ENCODE results near the gene PPP2R3A. TPM values are rescaled to one million over a fixed set of nuclear protein-coding genes. Genes with fewer than 3 reads are reported as not detected.
A peak's percentile ranks its signal among the peaks of the same experiment; 100 is the strongest.

The PPP2R3A gene
- total and polyA plus RNA-seq, 2 donors (not counting 1 experiment from before 2014, with no cell fraction given): 17.5 to 18.3 TPM

- H4K20me1 ChIP-seq (ENCODE audit: control insufficient read depth, extremely low read depth, insufficient read depth, low read length): no peaks in the 10 kb centered on the region
- TF ChIP-seq EZH2 (IDR thresholded peaks at IDR 0.05; ENCODE audit: low read length, missing control alignments) (no peak), CTCF (conservative IDR thresholded peaks at IDR 0.05 in 1 of 2, IDR thresholded peaks at IDR 0.05 in 1 of 2; ENCODE audit: low read depth in 1 of 2, low read length in 2 of 2) (no peak)
- H3K9me3 ChIP-seq (ENCODE audit: control insufficient read depth, insufficient read depth, low read depth, low read length): no peaks in the 10 kb centered on the region
- no peaks in the 10 kb centered on the region for H3K79me2 ChIP-seq (ENCODE audit: control insufficient read depth, insufficient read depth, low read length)
- peak overlapping the region; percentile 64 for H3K4me2 ChIP-seq (ENCODE audit: extremely low read depth, insufficient read depth, low read length)
- peak; percentile 41 to 59 for DNase-seq (ENCODE audit: low read depth in 2 of 2)
- peak overlapping the region; percentile 32 for H2AFZ ChIP-seq (ENCODE audit: low read length)
- no peak overlapping the region for H3K9ac ChIP-seq (ENCODE audit: insufficient read depth, low read length)
- peak overlapping the region; percentile 83 for H3K27ac ChIP-seq (ENCODE audit: insufficient read depth, low read length)
- no peak overlapping the region for H3K4me3 ChIP-seq (replicated peaks in 1 of 4; ENCODE audit: control extremely low read depth in 1 of 4, insufficient read depth in 1 of 4, low read depth in 3 of 4, low read length in 4 of 4)
- H3K4me1 ChIP-seq (ENCODE audit: control insufficient read depth, extremely low read depth, insufficient read depth, low read length): peaks cover 13% of the 10 kb centered on the region
- H3K36me3 ChIP-seq (ENCODE audit: control insufficient read depth, insufficient read depth, low read length): no peaks in the 10 kb centered on the region
- H3K27me3 ChIP-seq (ENCODE audit: control insufficient read depth, insufficient read depth, low read length): no peaks in the 10 kb centered on the region
Observed at GRCh38 chr3:136070953-136071949, 105.7 kb downstream of the PPP2R3A start.

- Histone ChIP-seq H3K9me3 (ENCODE audit: control insufficient read depth, insufficient read depth, low read depth, low read length) (no peaks in the 10 kb centered on the region), H3K4me3 (replicated peaks in 1 of 4; ENCODE audit: control extremely low read depth in 1 of 4, insufficient read depth in 1 of 4, low read depth in 3 of 4, low read length in 4 of 4) (no peak overlapping the region), H3K9ac (ENCODE audit: insufficient read depth, low read length) (no peak overlapping the region), H4K20me1 (ENCODE audit: control insufficient read depth, extremely low read depth, insufficient read depth, low read length) (no peaks in the 10 kb centered on the region), H3K36me3 (ENCODE audit: control insufficient read depth, insufficient read depth, low read length) (no peaks in the 10 kb centered on the region), H3K79me2 (ENCODE audit: control insufficient read depth, insufficient read depth, low read length) (no peaks in the 10 kb centered on the region), H3K27ac (ENCODE audit: insufficient read depth, low read length) (no peak overlapping the region), H3K4me2 (ENCODE audit: extremely low read depth, insufficient read depth, low read length) (no peak overlapping the region), H3K4me1 (ENCODE audit: control insufficient read depth, extremely low read depth, insufficient read depth, low read length) (peaks cover 13% of the 10 kb centered on the region), H3K27me3 (ENCODE audit: control insufficient read depth, insufficient read depth, low read length) (no peaks in the 10 kb centered on the region), H2AFZ (ENCODE audit: low read length) (no peak overlapping the region)
- DNase-seq (ENCODE audit: low read depth in 2 of 2): peak; percentile 26 to 62
- TF ChIP-seq EZH2 (IDR thresholded peaks at IDR 0.05; ENCODE audit: low read length, missing control alignments) (no peak), CTCF (conservative IDR thresholded peaks at IDR 0.05 in 1 of 2, IDR thresholded peaks at IDR 0.05 in 1 of 2; ENCODE audit: low read depth in 1 of 2, low read length in 2 of 2) (no peak)
Observed at GRCh38 chr3:136074546-136075170, 109.1 kb downstream of the PPP2R3A start.

GRCh38 chr3:136075218-136075808 is 109.8 kb downstream of the PPP2R3A start:
- Histone ChIP-seq H2AFZ (ENCODE audit: low read length) (no peak overlapping the region), H3K4me3 (replicated peaks in 1 of 4; ENCODE audit: control extremely low read depth in 1 of 4, insufficient read depth in 1 of 4, low read depth in 3 of 4, low read length in 4 of 4) (no peak overlapping the region), H3K27me3 (ENCODE audit: control insufficient read depth, insufficient read depth, low read length) (no peaks in the 10 kb centered on the region), H3K36me3 (ENCODE audit: control insufficient read depth, insufficient read depth, low read length) (no peaks in the 10 kb centered on the region), H3K4me1 (ENCODE audit: control insufficient read depth, extremely low read depth, insufficient read depth, low read length) (peaks cover 11% of the 10 kb centered on the region), H3K27ac (ENCODE audit: insufficient read depth, low read length) (no peak overlapping the region), H4K20me1 (ENCODE audit: control insufficient read depth, extremely low read depth, insufficient read depth, low read length) (no peaks in the 10 kb centered on the region), H3K4me2 (ENCODE audit: extremely low read depth, insufficient read depth, low read length) (no peak overlapping the region), H3K9ac (ENCODE audit: insufficient read depth, low read length) (no peak overlapping the region), H3K9me3 (ENCODE audit: control insufficient read depth, insufficient read depth, low read depth, low read length) (no peaks in the 10 kb centered on the region), H3K79me2 (ENCODE audit: control insufficient read depth, insufficient read depth, low read length) (no peaks in the 10 kb centered on the region)
- TF ChIP-seq EZH2 (IDR thresholded peaks at IDR 0.05; ENCODE audit: low read length, missing control alignments) (no peak), CTCF (conservative IDR thresholded peaks at IDR 0.05 in 1 of 2, IDR thresholded peaks at IDR 0.05 in 1 of 2; ENCODE audit: low read depth in 1 of 2, low read length in 2 of 2) (peak; percentile 88 to 93)
- DNase-seq (ENCODE audit: low read depth in 2 of 2): peak; percentile 63 to 89

Measured in fibroblast of lung (primary cell).